AG04450 (cell line): ENCODE measurements around the gene FMC1. TPM values are rescaled to one million over a fixed set of nuclear protein-coding genes. Genes with fewer than 3 reads are reported as not detected.

Source experiments
- CTCF ChIA-PET: fragments of 300-600, 350-600 bp; formaldehyde crosslinking; extraction: SDS; loops from one replicate; lab custom pipeline; 2022; ENCODE audit warnings: antibody characterized with exemption, inconsistent platforms; lab: Charles Lee
- POLR2A ChIA-PET: fragments of 350-600 bp; formaldehyde crosslinking; extraction: SDS; loops from one replicate; lab custom pipeline; 2021; ENCODE audit warnings: antibody characterized with exemption, inconsistent platforms; lab: Yijun Ruan, JAX
- DNase-seq: peaks from one replicate; pipeline ENCODE4 v3.0.0-alpha.2; 2011; ENCODE audit warnings: low read depth, low spot score
- H3K27ac ChIP-seq: one replicate; pipeline ENCODE4 v1.5.1; 2012; ENCODE audit warnings: low read depth, low read length, control low read depth
- H3K27me3 ChIP-seq: one replicate; pipeline ENCODE4 v1.6.0; 2012; ENCODE audit warnings: low read length; ENCODE audit not compliant: control insufficient read depth, insufficient read depth
- H3K4me3 ChIP-seq: 2 replicates; pipeline ENCODE4 v1.5.1; 2011; ENCODE audit warnings: mild to moderate bottlenecking, low read depth, low read length, control low read depth
- H3K9me3 ChIP-seq: 2 replicates; pipeline ENCODE4 v1.5.1; 2012; ENCODE audit warnings: low read length; ENCODE audit not compliant: control insufficient read depth, insufficient read depth
- polyA plus RNA-seq: library from polyadenylated mRNA; depleted of rRNA; stranded (reverse); fragments of >200 nt; gene quantifications from 2 replicates; pipeline ENCODE4 v1.2.3, GENCODE V29; 2011
- TF ChIP-seq, protein P1 (sequence below): IDR thresholded peaks from 2 replicates; pipeline ENCODE4 v1.5.1; 2011; ENCODE audit warnings: low read depth, low read length, control low read depth, inconsistent platforms

FMC1 gene
- polyA plus RNA-seq, 1 experiment, result 8.8 TPM

DNA sequence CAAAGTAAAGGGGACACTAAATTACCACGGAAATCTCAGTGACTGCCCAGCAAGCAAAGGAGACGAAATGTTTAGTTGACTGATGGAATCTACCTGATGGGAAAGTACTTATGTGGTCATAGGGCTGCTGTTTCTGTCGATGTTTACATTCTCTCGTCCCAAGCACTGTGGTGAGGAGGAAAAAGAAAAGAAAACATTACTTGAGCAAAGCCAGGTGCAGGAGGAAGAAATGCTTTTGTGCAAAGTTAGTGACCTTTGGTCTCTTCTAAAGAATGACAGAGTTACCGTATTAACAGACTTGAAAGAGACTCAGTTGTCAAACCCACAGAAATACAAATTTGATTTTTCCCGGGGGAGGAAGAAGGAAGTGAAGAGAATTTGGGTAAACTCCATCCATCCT is 43.3 kb upstream of the FMC1 start:
- ChIA-PET CTCF (no interaction called here), POLR2A (no interaction called here)
- Histone ChIP-seq H3K27me3 (no peaks in the 10 kb centered on the region), H3K9me3 (no peaks in the 10 kb centered on the region), H3K27ac (no peak overlapping the region), H3K4me3 (no peak overlapping the region)
- no peak for DNase-seq
- TF ChIP-seq, protein P1, sequence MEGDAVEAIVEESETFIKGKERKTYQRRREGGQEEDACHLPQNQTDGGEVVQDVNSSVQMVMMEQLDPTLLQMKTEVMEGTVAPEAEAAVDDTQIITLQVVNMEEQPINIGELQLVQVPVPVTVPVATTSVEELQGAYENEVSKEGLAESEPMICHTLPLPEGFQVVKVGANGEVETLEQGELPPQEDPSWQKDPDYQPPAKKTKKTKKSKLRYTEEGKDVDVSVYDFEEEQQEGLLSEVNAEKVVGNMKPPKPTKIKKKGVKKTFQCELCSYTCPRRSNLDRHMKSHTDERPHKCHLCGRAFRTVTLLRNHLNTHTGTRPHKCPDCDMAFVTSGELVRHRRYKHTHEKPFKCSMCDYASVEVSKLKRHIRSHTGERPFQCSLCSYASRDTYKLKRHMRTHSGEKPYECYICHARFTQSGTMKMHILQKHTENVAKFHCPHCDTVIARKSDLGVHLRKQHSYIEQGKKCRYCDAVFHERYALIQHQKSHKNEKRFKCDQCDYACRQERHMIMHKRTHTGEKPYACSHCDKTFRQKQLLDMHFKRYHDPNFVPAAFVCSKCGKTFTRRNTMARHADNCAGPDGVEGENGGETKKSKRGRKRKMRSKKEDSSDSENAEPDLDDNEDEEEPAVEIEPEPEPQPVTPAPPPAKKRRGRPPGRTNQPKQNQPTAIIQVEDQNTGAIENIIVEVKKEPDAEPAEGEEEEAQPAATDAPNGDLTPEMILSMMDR, result no peak

DNA sequence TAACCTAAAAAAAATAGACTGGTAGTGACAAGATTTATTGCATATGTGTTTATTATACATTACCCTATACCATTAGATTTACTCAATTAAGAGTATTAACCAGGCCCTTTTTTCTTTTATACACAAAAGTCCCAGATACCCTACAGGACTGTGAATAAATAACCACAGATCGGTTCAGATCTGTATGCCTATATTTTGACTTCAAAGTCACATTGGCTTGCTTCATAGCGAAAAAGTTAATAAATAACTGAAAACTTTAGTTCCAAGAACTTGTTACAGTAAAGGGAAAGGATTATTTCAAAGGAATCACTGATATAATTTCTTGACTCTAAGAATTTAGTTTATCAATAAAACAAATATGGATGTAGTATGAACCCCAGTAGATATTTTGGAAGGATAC is 41.8 kb upstream of the FMC1 start:
- Histone ChIP-seq H3K9me3 (no peaks in the 10 kb centered on the region), H3K27me3 (no peaks in the 10 kb centered on the region), H3K4me3 (no peak overlapping the region), H3K27ac (no peak overlapping the region)
- POLR2A ChIA-PET, result no interaction called here
- CTCF ChIA-PET, result no interaction called here
- TF ChIP-seq, protein P1, result no peak
- no peak for DNase-seq

DNA sequence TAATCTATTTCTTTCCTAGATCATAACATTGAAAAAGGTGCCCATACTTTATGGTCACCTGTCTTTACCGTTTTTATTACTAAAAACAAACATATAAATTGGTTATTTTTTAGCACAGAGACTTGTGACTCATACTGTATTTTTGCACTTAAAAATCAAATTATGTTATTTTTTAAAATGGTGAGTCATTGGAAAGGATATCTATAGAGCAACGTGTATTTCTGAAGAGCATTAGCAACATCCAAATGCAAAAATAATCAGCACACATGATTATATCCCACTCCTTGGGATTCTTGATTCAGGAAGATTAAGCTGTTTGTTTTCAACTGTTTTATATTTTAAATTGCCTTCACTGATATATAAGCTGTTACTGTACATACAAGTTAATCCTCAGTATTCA is 40.7 kb upstream of the FMC1 start:
- H3K9me3 ChIP-seq, result no peaks in the 10 kb centered on the region
- H3K4me3 ChIP-seq, result no peak overlapping the region
- ChIA-PET CTCF (interaction anchor here (0.5 kb wide), 1 partner anchor 248 kb away, joined by 4 read pairs; no protein-coding TSS in a partner anchor), POLR2A (no interaction called here)
- DNase-seq, result no peak
- TF ChIP-seq, protein P1, result no peak
- H3K27me3 ChIP-seq, result no peaks in the 10 kb centered on the region
- H3K27ac ChIP-seq, result no peak overlapping the region

DNA sequence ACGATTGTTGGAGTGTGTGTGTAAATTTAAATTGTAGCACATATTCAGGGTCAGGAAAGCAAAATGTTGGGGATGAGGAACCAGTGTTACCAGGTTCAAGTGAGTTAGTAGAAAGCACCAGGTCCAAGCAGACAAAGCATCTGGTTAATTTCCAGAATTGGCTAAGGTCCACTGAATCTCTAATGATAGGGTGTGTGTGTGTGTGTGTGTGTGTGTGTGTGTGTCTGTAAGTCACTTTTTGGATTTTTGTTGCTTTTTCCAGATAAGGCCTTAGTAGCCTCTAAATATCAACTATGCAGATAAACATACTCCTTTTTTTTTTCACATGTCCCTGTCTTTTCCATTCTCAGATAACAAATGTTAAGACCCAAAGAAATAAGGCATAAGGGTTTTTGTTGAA is 36.6 kb upstream of the FMC1 start:
- Histone ChIP-seq H3K9me3 (no peaks in the 10 kb centered on the region), H3K27me3 (no peaks in the 10 kb centered on the region), H3K27ac (no peak overlapping the region), H3K4me3 (no peak overlapping the region)
- POLR2A ChIA-PET, result no interaction called here
- no peak for DNase-seq
- CTCF ChIA-PET, result interaction anchor here (0.7 kb wide), 1 partner anchor 620 kb away, joined by 3 read pairs; no protein-coding TSS in a partner anchor
- TF ChIP-seq, protein P1, result no peak

DNA sequence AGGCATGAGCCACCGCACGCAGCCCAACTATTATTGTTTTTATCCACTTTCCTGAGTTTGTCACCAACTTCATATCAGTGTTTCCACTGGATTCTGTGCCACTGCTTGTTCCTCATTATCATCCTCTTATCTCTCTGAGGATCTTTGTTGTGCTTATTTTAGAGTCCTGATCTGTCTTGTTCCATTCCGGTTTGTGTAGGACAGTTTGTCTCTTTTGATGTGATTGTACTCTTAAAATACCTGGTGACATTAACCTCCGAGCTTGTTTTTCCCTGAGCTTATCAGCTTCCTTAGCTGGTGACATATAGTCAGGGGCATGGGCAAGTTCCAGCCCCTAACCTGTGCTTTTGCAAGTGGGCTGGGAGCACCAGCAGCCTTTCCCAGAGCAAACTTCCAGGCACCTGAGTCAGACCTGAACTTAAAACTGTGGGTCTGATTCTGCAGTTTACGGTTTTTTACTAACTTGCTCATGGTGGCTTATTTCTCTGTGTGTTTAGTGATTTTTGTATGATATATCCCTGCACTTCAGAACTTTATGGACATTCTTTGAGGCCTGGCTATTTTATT is 23.1 kb upstream of the FMC1 start:
- CTCF ChIA-PET, result no interaction called here
- TF ChIP-seq, protein P1, result no peak
- POLR2A ChIA-PET, result no interaction called here

More for the DNA sequence above, 23.1 kb upstream of the FMC1 start:
- no peaks in the 10 kb centered on the region for H3K9me3 ChIP-seq
- H3K4me3 ChIP-seq, result no peak overlapping the region
- no peak overlapping the region for H3K27ac ChIP-seq
- no peaks in the 10 kb centered on the region for H3K27me3 ChIP-seq
- DNase-seq, result no peak
